MG63 (cell line): ENCODE data around the gene ARX. TPM values are rescaled to one million over a fixed set of nuclear protein-coding genes. Genes with fewer than 3 reads are reported as not detected.

Experiments used
- DNase-seq: peaks from one replicate; pipeline ENCODE4 v3.0.0-alpha.2; 2020
- H3K27me3 ChIP-seq: fragments of 250-450 bp; sonication (Bioruptor Pico); 2 replicates; pipeline ENCODE4 v1.5.1; 2020; ENCODE audit warnings: mild to moderate bottlenecking, moderate library complexity
- H3K36me3 ChIP-seq: fragments of 250-450 bp; sonication (Bioruptor Pico); 2 replicates; pipeline ENCODE4 v1.5.1; 2020; ENCODE audit warnings: mild to moderate bottlenecking, moderate library complexity
- H3K4me3 ChIP-seq: fragments of 250-450 bp; sonication (Bioruptor Pico); 2 replicates; pipeline ENCODE4 v1.5.1; 2020; ENCODE audit warnings: mild to moderate bottlenecking, moderate library complexity
- H3K9me3 ChIP-seq: fragments of 250-450 bp; sonication (Bioruptor Pico); 2 replicates; pipeline ENCODE4 v1.5.1; 2020; ENCODE audit warnings: mild to moderate bottlenecking, moderate library complexity
- total RNA-seq: library from RNA; depleted of rRNA; stranded (reverse); fragments of >200 nt; shearing (Covaris generic); gene quantifications from 2 replicates; pipeline ENCODE4 v1.2.3, GENCODE V29; 2014; ENCODE audit warnings: low replicate concordance

Gene ARX
- total RNA-seq, 1 experiment from 2014 or later: not detected

- Histone ChIP-seq H3K9me3 (no peaks in the 10 kb centered on the region), H3K4me3 (no peak overlapping the region), H3K36me3 (no peaks in the 10 kb centered on the region), H3K27me3 (peaks cover 42% of the 10 kb centered on the region)
- no peak for DNase-seq
Measured at GRCh38 chrX:25020391-25020904, 4.7 kb upstream of the ARX start.

DNA sequence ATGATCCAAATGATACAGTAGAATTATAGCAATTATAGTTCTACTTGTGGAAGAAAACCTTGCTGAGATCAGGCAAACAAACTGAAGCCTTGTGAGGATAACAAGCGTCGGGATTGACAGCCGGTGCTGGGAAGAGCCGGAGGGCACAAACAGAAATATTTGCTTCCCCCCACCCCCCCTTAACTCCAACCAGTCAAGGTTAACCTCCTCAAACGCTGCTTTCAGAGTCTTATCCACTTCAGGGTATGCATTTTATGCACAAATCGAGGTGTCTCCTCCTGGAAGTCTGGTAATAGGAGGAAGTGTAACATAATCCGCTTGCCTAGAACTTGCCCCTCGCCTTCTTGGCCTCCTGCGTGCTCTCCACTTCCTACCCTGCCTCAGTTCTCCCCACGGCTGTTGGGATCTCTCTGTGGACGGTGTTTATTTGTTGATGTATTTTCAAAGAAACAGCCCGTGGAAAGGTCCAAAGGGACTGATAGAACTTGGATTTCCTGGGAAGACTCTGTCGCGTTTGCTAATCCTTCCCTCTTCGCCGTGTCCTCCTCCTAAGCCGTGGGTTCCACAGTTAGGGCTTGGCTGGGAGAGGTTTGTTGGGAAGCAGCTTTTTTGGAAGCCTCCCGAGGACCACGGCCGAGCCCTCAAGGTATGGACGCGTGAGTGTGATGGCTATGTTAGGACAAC, 4.1 kb upstream of the ARX start:
- Histone ChIP-seq H3K4me3 (no peak overlapping the region), H3K27me3 (peaks cover 42% of the 10 kb centered on the region), H3K36me3 (no peaks in the 10 kb centered on the region), H3K9me3 (no peaks in the 10 kb centered on the region)
- DNase-seq: no peak

GRCh38 chrX:25018682-25019081, 2.9 kb upstream of the ARX start:
- H3K9me3 ChIP-seq: no peaks in the 10 kb centered on the region
- H3K4me3 ChIP-seq: no peak overlapping the region
- H3K27me3 ChIP-seq: peaks cover 42% of the 10 kb centered on the region
- no peak for DNase-seq
- no peaks in the 10 kb centered on the region for H3K36me3 ChIP-seq

DNA sequence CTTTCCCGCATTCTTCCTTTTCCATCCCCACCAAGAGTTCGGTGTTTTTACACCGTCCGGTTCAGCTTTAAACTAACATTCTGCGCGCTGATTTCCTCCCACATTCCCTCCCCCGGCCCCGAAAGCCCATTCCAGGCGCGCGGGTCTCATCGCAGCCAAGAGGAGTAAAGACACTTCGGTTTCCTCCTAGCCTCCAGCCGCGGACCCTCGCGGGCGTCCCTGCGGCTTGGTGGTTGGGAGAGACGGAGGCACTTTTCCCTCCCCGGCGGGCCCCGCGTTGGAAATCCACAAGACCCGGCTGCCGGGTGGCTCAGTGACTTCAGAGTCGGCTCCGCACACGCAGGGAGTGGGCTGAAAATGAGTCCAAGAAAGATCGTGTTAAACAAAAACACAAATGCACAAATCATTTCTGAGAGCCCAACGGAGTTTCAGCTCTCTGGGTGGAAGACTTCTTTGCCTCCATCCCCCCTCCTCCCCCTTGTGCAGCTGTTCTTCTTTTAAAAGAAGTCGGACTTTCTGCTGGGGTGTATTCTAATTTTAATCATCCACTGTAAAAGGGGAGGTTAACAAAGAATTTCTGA, 2.0 kb upstream of the ARX start:
- no peak for DNase-seq
- no peaks in the 10 kb centered on the region for H3K9me3 ChIP-seq
- H3K27me3 ChIP-seq: peaks cover 45% of the 10 kb centered on the region
- no peaks in the 10 kb centered on the region for H3K36me3 ChIP-seq
- H3K4me3 ChIP-seq: no peak overlapping the region

DNA sequence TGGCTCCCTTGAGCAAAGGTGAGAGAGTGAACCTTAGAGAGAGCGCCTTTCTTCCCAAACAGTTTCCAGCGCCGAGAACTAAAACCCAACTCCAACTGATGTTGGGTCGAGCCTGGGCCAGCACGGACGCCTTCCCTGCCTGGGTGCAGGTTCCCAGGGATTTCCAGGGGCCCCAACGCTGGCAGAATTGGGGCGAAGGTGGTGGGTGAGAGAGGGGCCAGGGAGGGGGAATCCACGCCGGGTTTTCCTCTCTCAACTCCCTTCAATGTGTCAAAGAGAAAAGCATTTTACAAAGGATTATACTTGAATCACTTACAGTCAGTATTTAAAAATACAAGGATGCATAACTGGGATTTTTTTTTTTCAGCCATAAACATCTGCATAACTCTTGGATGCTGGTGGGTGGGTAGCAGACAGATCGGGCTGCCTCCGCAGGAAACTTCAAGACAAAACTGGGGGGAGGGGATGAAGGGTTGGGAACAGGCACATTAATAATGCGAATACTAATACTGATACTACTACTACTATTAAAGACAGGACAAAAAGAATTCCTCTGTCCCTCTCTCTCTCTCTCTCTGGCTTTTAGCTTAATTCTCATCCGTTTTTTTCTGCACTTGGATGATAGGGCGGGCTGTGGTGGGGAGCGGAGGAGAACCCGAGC, 1.3 kb upstream of the ARX start:
- Histone ChIP-seq H3K4me3 (no peak overlapping the region), H3K27me3 (peaks cover 45% of the 10 kb centered on the region), H3K36me3 (no peaks in the 10 kb centered on the region), H3K9me3 (no peaks in the 10 kb centered on the region)
- no peak for DNase-seq

DNA sequence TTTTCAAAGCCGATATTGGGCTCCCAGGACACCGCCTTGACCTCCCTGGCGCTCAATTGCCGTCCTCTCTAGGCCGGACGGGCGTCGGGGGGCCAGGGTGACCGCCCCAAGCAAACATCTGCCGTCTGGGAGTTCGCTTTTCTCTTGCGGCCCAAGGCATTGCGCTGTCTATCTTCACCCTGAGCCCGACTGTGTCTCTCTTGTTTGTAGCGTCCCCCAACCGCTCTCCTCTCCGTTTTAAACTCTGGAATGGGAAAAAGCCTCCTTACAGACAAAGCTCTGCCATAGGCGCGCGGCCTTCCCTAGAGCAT, 551 bp upstream of the ARX start:
- no peak for DNase-seq
- no peaks in the 10 kb centered on the region for H3K9me3 ChIP-seq
- H3K36me3 ChIP-seq: no peaks in the 10 kb centered on the region
- H3K27me3 ChIP-seq: peaks cover 41% of the 10 kb centered on the region
- H3K4me3 ChIP-seq: no peak overlapping the region

GRCh38 chrX:25014366-25014838, 1.4 kb downstream of the ARX start:
- no peak for DNase-seq
- peaks cover 24% of the 10 kb centered on the region for H3K27me3 ChIP-seq
- no peaks in the 10 kb centered on the region for H3K9me3 ChIP-seq
- no peaks in the 10 kb centered on the region for H3K36me3 ChIP-seq
- no peak overlapping the region for H3K4me3 ChIP-seq

DNA sequence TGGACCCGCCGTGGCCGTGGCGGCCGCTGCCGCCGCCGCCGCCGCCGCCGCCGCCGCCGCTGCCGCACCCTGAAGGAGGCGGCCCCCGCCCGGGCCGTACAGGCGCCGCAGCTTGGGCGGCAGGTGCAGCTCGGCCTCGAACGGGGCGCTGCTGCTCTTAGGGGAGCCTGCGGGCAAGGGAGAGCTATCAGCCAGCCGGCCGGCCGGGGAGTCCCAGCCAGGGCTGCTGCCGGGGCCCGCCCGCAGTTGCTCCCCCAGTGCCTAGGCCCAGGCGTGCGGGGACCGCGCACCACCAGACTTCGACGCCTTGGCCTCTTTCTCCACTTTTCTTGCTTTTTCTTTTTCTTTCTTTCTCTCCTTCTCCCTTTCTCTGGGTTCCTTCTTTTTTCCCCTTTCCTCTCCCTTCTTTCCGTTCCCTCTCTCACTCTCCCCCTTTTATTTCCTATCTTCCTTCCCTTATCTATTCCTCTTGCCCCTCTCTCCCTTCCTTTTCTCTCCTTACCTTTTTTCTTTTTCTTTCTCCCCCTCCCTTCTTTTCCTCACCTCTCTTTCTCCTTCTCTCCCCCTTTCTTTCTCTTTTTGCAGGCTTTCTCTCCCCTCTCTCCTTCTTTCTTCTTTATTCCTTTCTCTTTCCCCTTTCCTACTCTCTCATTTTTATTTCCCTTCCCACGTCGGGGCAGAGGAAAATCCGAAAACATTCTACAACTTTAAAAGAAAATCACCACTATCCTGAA, 2.0 kb downstream of the ARX start:
- DNase-seq: no peak
- peaks cover 18% of the 10 kb centered on the region for H3K27me3 ChIP-seq
- no peak overlapping the region for H3K4me3 ChIP-seq
- no peaks in the 10 kb centered on the region for H3K36me3 ChIP-seq
- no peaks in the 10 kb centered on the region for H3K9me3 ChIP-seq

DNA sequence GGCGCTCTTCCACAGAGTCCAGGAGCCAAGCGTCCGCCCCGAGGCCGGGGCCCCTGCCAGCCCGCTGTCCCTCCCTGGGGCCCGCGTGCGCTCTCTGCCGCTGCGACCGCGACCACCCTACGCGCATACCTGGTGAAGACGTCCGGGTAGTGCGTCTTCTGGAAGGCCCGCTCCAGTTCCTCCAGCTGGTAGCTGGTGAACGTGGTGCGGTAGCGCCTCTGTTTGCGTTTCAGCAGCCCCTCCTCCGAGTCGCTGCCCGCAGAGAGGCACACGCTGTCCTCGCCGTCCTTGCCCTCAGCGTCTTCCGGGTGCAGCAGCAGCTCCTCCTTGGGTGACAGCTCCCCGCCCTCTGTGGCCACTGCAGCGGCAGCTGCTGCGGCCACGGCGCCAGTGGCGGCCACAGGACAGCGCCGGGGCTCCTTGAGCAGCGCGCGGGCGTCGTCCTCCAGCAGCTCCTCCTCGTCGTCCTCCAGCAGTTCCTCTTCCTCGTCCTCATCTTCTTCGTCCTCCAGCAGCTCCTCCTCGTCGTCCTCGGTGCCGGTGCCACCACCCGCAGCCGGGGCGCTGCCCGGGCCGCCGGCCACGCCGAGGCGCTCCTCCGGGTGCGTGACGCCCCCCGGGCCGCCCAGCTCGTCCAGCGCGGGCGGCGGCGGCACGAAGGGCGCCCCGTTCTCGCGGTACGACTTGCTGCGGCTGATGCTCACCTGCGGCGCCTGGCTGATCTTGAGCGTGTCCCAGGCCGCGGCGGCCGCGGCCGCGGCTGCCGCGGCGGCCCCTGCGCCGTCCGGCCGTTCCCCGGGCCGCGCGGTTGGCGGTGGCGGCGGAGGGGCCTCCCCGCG, 2.8 kb downstream of the ARX start:
- peaks cover 12% of the 10 kb centered on the region for H3K27me3 ChIP-seq
- H3K9me3 ChIP-seq: no peaks in the 10 kb centered on the region
- peak overlapping the region; percentile 12; the same call in 1 of the 2 replicates for H3K4me3 ChIP-seq
- H3K36me3 ChIP-seq: no peaks in the 10 kb centered on the region
- no peak for DNase-seq

DNA sequence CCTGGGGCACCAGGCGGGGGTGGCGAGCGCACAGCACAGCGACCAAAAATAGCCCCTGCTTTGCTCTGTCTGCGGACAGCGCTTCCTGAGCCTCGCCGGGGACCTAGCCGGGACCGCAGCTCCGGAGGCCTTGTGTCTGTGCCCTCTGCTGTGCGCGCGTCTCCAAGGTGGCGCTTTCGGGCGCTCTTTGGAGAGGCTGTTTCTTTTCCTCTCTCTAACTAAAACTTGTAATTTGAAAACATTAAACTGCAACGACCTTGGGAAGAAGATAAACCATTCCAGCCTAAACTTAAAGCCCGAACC, 3.4 kb downstream of the ARX start:
- peaks cover 7% of the 10 kb centered on the region for H3K27me3 ChIP-seq

GRCh38 chrX:25011589-25012432, 4.0 kb downstream of the ARX start:
- H3K9me3 ChIP-seq: no peaks in the 10 kb centered on the region
- no peak overlapping the region for H3K4me3 ChIP-seq
- peaks cover 8% of the 10 kb centered on the region; the same call in 1 of the 2 replicates for H3K27me3 ChIP-seq
- no peaks in the 10 kb centered on the region for H3K36me3 ChIP-seq
- DNase-seq: no peak

More for the DNA sequence above, 3.4 kb downstream of the ARX start:
- Histone ChIP-seq H3K9me3 (no peaks in the 10 kb centered on the region), H3K4me3 (no peak overlapping the region), H3K36me3 (no peaks in the 10 kb centered on the region)
- DNase-seq: no peak

GRCh38 chrX:25010784-25011588, 4.8 kb downstream of the ARX start:
- peaks cover 8% of the 10 kb centered on the region; the same call in 1 of the 2 replicates for H3K27me3 ChIP-seq
- no peak for DNase-seq

GRCh38 chrX:25009407-25009806, 6.4 kb downstream of the ARX start:
- H3K4me3 ChIP-seq: no peak overlapping the region
- no peak for DNase-seq
- H3K36me3 ChIP-seq: no peaks in the 10 kb centered on the region
- H3K9me3 ChIP-seq: no peaks in the 10 kb centered on the region
- H3K27me3 ChIP-seq: peaks cover 15% of the 10 kb centered on the region; the same call in 1 of the 2 replicates

More at GRCh38 chrX:25010784-25011588, 4.8 kb downstream of the ARX start:
- H3K4me3 ChIP-seq: no peak overlapping the region
- no peaks in the 10 kb centered on the region for H3K36me3 ChIP-seq
- no peaks in the 10 kb centered on the region for H3K9me3 ChIP-seq

- no peak overlapping the region for H3K4me3 ChIP-seq
- peaks cover 12% of the 10 kb centered on the region; the same call in 1 of the 2 replicates for H3K27me3 ChIP-seq
- no peak for DNase-seq
- no peaks in the 10 kb centered on the region for H3K9me3 ChIP-seq
- no peaks in the 10 kb centered on the region for H3K36me3 ChIP-seq
Measured at GRCh38 chrX:25007059-25008053, 8.4 kb downstream of the ARX start.
